Heart left ventricle (tissue), 13 donors: ENCODE measurements around the gene TAAR9.

Experiments
- POLR2A ChIP-seq, 2 donors: fragments of 450-650 bp; IDR thresholded peaks; one replicate each; pipeline ENCODE4 v1.6.1; 2017; ENCODE audit warnings: antibody characterized with exemption in 2 of 2, mild to moderate bottlenecking in 2 of 2, moderate library complexity in 2 of 2
- TF ChIP-seq, protein P1 (sequence below), 12 donors: fragments of 200-600 bp; sonication (generic) in 4 of 12; IDR thresholded peaks; one replicate each; pipeline versions ENCODE4 v1.5.0 to v1.8.0; 2018 to 2022; ENCODE audit warnings: antibody characterized with exemption in 12 of 12, mild to moderate bottlenecking in 5 of 12
- donor health status: ischemic (EF 13 %, LVEDD 7.1; RV severe dilation, severe dysfunction).
- donor health status: DM: no; HTN: yes; CAD: no.
- donor health status: DM: no; HTN: no; CAD: no.
- donor health status: ischemic (EF 25% LVEDD 6.9; RV normal size, moderate dysfunction).
- donor health status: ischemic (EF 25% LVEDD 5.7; RV mildly dilated, moderate dysfunction).
- donor health status: ischemic (EF 35%, LVEDD 5.7; RV mildly dilated, moderate dysfunction).
- donor health status: nonischemic (EF 11% LVEDD 7.7; RV severe dilation, severe dysfunction).
- donor health status: DM: yes; HTN: yes; CAD: no.
- donor health status: PGD.
- donor health status: ischemic (EF 29% LVEDD 5.4; RV normal size, mild dysfunction).
- donor health status: nonischemic (EF 23%, LVEDD 6.1; RV moderate dilation, normal function).

DNA sequence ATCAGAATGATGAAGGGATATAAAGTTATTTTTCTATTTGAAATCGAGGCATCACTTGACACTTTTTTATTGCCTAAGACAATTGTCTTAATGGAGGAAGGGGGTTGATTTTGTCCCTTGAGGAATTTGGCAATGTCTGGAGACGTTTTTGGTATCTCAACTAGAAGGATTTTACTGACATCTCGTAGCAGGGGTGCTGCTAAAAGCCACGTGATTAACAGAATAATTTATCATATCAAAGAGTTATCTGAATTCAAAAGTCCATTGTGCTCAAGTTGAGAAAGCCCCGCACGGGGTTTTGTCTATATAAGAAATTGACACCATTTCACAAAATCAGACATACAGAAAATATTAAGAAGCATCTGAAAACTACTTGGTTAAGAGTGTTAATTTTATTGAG is 30.5 kb downstream of the TAAR9 start:
- TF ChIP-seq, protein P1, sequence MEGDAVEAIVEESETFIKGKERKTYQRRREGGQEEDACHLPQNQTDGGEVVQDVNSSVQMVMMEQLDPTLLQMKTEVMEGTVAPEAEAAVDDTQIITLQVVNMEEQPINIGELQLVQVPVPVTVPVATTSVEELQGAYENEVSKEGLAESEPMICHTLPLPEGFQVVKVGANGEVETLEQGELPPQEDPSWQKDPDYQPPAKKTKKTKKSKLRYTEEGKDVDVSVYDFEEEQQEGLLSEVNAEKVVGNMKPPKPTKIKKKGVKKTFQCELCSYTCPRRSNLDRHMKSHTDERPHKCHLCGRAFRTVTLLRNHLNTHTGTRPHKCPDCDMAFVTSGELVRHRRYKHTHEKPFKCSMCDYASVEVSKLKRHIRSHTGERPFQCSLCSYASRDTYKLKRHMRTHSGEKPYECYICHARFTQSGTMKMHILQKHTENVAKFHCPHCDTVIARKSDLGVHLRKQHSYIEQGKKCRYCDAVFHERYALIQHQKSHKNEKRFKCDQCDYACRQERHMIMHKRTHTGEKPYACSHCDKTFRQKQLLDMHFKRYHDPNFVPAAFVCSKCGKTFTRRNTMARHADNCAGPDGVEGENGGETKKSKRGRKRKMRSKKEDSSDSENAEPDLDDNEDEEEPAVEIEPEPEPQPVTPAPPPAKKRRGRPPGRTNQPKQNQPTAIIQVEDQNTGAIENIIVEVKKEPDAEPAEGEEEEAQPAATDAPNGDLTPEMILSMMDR (IDR thresholded peaks at IDR 0.05): no peak
- TF ChIP-seq POLR2A (IDR thresholded peaks at IDR 0.05): no peak
